Thyroid gland (tissue), 4 donors: ENCODE measurements around the gene SLC25A39.

Experiments used
- CTCF ChIP-seq, 6 experiments: fragments of 200-600 bp in 3 of 6; fragments of 450-650 bp in 3 of 6; sonication (generic) in 3 of 6; IDR thresholded peaks; one replicate each; pipeline ENCODE4 v1.5.1; 2016 to 2019; ENCODE audit warnings: antibody characterized with exemption in 6 of 6, mild to moderate bottlenecking in 2 of 6, inconsistent platforms in 1 of 6, moderate library complexity in 1 of 6
- POLR2A ChIP-seq, 2 donors: fragments of 450-650 bp; IDR thresholded peaks; one replicate each; pipeline ENCODE4 v1.6.1; 2017; ENCODE audit warnings: antibody characterized with exemption in 2 of 2, mild to moderate bottlenecking in 2 of 2, moderate library complexity in 1 of 2

- TF ChIP-seq CTCF (IDR thresholded peaks at IDR 0.05): no peak
- no peak for TF ChIP-seq POLR2A (IDR thresholded peaks at IDR 0.05)
These were observed 8.6 kb downstream of the SLC25A39 start for GRCh38 chr17:44315760-44316731.
